Stimulated activated CD4-positive, alpha-beta T cell treated with anti-CD3 and anti-CD28 coated beads, Interleukin-12 subunit alpha, Interleukin-12 subunit beta, amount 100 ng/mL, for 48 hours (primary cell): ENCODE results near the gene KIAA0753.

Source experiments
- DNase-seq, 3 donors: peaks; one replicate each; pipeline ENCODE4 v3.0.0-alpha.2; 2020; ENCODE audit warnings: low read depth in 2 of 3, low spot score in 1 of 3

The KIAA0753 gene

GRCh38 chr17:6570731-6571451 lies 69.6 kb downstream of the KIAA0753 start:
- DNase-seq: no peak

DNA sequence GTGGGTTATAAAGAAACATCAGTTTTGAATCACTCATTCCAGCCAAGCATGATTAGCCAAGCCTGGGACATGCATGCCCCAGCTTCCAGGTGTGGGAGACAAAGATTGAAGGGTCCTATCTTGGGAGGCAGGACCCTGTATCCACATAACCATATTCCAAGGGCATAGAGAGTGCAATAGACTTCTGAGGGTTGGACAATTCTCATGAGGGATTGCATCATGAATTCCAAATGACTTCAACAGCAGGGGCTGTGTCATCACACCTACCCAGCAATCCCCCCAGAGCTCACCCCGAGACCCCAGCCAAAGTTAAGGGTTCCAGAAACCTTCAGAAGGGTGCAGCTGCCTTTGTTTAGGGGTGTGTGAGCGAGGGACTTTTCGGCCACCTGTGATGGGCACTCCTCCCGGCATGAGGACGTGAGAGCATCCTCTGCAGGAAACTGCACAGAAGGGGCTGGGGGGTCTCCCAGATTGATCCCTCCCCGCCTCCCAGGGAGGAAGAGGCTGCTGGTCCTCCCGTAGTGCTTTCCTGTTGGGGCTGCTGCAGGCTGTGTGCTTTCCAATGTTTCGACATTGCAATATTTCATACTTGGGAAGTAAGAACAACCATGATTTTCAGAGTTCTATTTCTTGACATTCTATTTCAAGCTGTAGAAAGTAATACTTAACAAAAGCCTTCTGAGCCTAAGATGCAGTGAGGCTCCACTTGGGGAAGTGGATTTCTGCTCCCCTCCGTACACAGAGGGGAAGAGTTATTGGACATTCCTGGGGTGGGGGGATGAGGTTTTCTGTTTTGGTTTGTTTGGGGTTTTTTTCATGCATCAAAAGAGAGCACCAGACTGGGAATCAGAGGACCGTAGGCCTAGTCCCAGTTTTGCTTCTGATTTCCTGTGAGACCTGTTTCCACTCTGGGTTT lies 70.9 kb downstream of the KIAA0753 start:
- no peak for DNase-seq

DNA sequence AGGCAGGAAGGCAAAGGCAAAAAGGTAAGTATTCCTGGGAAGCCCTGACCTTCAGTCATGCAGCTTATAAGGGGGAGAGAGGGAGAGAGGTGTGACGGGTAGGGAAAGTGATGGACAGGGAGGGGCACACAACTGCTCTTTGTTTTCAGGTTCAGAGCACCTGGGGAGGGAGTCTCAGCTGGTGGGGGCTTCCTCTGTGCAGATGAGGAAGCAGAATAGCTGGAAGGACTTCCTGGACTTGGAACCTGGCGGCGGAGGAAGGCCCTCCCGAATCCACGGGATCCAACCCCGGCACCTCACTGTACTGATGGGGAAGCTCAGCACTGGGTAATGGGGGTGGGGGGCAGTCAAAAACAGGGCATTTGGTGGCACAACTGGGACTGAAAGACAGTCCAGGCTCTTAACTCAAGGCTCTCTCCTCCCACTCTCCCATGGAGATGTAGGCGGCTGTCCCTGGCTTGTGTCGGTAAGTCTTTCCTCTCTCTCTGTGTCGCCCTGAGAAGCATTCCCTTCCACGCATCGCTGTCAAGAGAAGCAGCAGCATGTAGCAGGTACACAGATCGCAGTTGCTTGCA lies 72.2 kb downstream of the KIAA0753 start:
- no peak for DNase-seq

DNA sequence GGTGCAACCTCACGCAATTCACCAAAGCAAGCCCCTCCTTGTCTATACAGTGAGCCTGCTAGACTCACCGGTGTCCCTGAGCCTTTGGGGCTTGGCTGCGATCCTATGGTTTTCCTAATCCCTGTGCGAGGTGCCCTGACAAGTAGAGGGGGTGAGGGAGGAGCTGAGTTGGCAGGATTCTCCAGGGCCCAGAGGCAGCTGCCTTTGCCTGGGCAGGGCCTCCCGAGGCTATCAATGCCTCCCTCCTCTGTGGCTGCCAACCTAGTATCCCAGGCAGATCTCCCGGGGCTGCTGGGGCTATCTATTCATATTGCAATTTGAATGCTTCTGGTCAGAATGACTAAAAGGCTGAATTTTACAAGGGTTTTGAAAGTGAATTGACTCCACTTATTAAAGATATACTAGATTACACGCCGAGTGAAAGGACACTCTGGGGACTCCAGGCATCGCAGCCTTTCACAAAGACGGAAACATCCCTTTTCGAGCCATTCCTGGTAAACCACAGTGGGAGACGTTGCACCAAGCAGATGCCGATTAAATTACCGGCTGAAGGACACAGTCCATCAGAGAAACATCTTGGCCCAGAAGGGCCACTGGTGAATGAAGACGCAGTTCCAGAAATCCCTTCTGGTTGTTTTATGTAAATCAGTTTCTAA lies 72.9 kb downstream of the KIAA0753 start:
- DNase-seq: no peak

- DNase-seq: no peak
These were observed 79.1 kb downstream of the KIAA0753 start for GRCh38 chr17:6561446-6561845.

DNA sequence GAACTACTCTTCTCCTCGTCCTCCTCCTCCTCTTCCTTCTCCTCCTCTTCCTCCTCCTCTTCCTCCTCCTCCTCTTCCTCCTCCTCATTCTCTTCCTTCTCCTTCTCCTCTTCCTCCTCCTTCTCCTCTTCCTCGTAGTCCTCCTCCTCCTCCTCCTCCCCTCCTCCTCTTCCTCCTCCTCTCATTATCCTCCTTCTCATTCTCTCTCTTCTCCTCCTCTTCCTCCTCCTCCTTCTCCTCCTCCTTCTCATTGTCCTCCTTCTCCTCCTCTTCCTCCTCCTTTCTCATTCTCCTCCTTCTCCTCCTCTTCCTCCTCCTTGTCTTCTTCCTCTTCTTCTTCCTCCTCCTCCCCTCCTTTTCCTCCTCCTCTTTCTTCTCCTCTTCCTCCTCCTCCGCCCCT lies 80.0 kb downstream of the KIAA0753 start:
- no peak for DNase-seq

DNA sequence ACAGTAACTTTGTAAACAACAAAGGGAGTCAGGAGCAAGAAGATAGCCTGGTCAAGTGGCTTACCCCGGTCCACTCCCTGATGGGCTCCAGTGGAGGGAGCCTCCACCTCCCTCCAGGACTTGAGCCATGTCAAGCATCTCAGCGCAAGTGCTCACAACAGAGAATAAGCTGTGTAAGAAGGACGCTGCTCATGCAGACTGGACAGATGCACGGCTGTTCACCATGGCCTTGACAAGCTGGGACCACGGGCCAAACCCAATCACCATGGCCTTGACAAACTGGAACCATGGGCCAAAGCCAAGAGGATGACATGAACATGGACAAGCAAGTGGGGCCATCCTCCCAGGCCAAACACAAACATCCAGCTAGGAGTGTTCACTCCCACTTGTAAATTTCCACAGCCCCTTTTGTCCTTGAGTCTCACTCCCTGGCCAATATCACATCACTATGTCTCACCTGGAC lies 80.7 kb downstream of the KIAA0753 start:
- DNase-seq: no peak

DNA sequence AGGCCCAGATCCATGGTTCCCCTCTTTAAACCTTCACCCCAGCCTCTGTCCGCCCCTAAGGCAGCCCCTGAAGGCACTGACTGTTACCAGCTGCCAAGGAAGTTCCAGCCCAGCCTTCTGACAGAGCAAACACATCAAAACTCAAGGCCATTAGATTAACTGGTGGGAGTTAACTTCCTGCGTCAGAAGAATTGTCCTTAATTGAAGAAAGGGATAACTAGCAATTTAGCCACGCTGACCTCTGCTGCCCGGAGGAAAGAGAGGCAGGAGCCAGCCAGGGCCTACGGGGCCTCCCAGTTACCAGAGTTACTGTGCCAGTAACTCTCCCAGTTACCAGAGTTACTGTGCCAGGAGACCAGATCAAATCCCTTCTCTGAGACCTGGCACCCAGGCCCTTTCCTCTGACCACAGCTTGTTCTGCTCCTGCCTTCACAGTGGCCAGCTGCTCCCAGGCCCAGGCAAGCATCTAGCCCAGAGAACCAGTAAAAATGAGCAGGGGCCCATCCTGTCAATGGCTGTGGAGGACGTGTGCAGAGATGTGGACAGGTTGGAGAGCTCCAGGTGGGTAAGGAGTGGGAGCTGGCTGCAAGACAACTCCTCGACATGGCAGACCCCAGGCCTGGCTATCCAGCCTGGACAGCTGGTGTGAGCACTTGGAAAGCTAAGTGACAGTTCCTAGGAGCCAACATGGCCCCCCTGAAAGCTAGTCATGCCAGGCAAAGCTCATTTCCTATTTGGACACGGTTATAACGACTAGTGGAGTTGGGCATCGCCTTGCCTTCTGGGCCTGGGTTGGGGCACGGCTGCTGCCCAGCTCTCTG lies 81.4 kb downstream of the KIAA0753 start:
- no peak for DNase-seq

DNA sequence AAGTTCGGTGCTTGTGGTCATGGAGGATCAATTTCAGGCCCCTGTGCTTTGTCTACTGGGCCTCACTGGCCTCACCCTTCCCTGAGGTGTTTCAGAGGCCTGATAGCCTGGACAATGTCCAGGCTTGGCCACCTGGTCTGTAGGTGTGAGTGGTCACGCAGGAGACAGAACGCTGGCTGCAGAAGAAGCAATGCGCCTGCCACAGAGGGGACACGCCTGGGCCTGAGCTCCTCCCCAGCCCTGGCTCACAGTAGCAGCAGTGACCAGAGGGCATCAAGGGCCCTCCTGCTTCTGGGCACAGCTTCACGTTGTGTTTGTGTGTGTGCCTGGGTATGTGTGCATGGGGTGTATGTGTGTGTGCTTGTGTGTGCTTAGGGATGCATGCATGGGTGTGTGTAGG lies 82.2 kb downstream of the KIAA0753 start:
- DNase-seq: no peak

DNA sequence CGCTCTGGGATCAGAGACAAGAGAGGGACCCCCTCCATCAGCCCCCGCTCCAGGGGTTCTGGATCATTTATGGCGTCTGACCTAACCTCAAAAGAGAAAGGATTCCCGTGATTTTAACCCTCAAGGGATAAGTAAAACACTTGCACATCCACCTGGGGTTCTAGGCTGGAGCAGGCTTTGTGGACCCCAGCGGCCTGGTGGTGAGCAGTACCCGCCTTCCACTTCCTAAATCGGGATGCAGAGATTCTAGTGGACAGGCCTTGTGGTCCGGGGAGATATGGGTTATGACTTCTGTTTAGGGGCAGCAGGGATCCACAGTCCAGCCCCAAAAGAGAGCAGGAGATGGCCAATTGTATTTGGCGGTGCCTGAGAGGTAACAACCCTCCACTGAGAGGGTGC lies 83.5 kb downstream of the KIAA0753 start:
- no peak for DNase-seq

DNA sequence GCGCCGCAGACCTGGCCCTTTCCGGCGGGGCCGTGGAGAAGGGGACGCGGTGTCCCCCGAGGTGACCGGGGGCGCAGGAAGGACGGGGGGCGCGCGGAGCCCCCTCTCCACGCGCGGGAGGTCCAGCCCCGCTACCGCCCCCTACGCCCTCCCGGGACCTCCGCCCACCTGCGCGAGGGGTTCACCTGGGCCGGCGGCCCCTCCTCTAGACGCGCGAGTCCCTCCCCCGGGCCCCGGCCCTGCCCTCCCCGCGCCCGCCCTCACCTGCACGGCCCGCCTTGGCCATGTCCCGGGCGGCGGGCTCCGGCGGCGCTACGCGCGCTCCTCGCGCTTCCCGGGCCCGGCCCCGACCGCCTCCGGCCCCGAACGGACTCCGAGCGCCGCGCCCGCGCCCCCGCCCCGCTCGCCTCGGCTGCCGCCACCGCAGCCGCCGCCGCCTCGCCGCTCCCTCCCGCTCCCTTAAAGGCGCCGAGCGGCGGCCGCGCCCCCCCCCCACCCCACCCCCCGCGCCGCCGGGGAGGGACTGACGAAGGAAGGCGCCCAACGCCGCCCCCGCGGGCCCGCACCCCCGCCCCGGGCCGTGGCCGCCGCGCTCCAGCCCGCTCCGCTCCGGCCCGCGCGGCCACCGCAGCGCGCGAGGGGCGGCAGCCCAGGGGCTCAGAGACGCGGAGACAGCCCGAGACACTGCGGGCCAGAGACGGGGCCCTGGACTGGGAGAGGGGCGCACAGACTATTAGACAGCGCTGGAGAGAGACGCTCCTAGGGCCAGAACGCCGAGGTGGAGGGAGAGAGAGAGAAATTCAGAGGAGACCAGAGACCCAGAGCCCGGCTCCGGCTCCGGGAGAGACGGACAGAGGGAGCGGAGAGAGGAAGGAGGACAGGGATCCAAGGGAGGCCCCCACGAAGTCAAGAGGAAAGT lies 84.1 kb downstream of the KIAA0753 start, which contains the start of gene PITPNM3:
PITPNM3 (minus strand) TSS at position 435 of the 919 bp plus-strand sequence; CDS start at position 286, 149 bp downstream.
- no peak for DNase-seq

DNA sequence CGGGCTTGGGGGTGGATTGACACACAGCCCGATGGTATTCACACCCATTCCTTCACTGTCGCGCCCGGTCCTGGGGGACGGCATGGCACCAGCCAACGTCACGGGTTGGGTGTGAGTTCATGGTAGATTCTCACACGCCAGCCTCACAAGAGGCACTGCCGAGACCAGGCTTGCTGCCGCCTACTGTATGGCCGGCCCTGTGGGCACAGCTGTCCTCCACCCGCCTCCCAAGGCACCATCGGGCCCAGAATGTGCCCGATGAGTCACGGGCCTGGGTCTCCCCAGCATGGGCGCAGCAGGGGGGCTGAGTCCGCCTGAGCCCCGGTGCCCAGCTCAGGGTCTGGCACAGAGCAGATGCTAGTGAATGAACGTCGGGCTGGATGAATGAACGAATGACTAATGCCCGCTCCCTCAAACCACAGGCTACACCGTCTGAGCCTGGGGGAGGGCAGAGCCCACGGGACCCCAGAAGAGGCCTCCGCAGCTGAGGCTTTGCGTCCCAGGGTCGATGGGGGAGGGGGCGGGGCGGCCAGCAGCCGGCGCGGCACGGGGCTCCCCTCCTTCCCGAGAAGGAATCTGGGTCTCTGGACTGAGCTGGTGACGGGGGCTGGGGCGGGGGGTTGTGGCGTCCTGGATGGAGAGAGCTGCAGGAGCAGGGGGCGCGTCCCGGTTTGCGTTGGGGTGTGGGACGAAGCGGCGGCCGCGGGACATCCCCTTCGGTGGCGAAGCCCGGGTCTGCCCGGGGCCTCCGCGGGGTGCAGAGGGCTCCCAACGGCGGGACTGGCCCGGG lies 85.0 kb downstream of the KIAA0753 start:
- DNase-seq: no peak

DNA sequence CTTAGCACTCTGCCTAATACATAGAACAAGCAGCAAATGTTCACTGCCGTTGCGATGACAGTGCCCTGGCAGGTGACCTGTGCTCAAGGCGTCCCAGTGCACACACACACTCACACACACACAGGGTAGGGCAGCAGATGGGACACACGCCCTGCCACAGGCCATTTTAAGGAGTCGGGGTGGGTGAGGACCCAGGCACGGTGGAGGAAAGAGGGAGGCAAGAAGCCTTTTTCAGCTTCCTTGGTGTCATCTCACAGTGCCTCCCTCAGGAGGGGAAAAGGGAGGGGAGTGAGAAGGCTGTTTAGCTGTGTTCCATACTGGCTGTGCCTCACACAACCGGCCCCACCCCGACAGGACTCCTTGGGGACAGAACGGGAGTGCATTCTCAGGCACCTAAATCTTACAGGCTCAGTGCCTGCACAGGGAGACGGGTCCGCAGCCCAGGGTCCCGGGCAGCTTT lies 85.6 kb downstream of the KIAA0753 start:
- DNase-seq: no peak

- no peak for DNase-seq
These were observed 86.2 kb downstream of the KIAA0753 start for GRCh38 chr17:6554342-6554741.

DNA sequence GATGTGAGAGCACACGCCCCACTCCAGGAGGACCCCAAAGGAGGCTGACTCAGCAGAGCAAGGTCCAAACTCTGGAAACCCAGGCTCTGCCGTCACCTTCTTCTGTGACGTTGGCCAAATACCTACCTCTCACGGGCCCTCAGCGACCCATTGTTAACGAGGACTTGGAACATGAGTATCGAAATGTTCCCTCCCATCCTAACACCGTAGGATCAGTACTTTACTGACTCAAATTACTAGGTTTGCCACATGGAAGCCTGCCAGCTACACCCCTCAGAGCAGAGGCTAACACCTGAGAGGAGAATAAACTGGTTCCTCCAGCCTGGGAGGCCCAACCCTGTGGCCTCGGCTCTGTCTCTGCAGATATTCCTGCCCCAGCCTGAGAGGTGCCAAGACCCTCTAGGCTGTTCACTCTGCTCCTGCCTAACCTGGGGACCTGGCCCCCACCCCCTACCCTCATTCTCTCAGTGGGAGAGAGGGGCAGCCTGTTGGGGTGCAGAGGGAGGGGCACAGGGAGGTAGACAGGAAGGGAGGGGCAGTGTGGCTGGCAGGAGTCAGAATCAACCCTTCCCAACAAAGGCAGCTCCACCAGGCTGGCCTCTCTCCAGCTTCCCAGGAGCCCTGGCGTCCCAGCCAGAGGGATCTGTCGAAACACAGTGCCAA lies 88.5 kb downstream of the KIAA0753 start:
- DNase-seq: no peak

- no peak for DNase-seq
These were observed 89.2 kb downstream of the KIAA0753 start for GRCh38 chr17:6551356-6551755.

DNA sequence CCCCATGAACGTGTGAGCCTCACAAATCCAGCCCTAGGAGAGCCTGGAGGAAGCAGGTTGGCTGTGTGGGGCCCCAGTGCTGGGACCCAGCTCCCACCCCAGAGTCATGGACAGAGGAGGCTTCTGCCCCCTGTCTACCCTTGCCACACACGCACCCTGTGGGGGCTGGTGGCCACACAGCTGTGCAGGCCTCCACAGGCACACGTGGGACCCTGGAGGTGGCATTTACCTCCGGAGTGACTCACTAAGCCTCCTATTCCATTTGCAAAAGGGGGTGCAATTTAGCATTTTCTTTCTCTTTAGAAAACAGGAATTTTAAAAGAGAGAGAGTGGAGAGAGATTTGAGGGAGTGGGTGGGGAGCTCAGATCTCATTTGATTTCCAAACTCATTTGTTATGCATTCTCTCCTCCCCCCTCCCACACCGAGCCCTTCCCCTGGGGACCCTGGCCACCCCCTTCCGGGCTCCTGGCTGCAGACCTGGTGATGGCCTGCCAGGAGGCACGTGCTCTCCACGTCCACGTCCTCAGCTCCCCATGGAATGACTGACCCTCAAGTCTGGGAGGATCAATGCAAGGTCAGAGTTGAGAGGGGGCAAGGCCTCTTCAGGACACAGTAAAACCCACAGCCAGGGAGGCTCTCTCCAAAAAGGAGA lies 91.0 kb downstream of the KIAA0753 start:
- no peak for DNase-seq
